Measurements from ENCODE around the gene RXFP3.

RXFP3 gene

GRCh38 chr5:33921002-33921401, 15.2 kb upstream of the RXFP3 start:
- TF ChIP-seq ZNF8 (CRISPR knock-in tag; IDR thresholded peaks at IDR 0.05) (no peak), ZNF565 (CRISPR knock-in tag; conservative IDR thresholded peaks at IDR 0.05; ENCODE audit: low read depth) (no peak), ZNF70 (CRISPR knock-in tag; IDR thresholded peaks at IDR 0.05) (no peak), ZFP3 (CRISPR knock-in tag; IDR thresholded peaks at IDR 0.05) (no peak), TOX (CRISPR knock-in tag; IDR thresholded peaks at IDR 0.05; ENCODE audit: borderline replicate concordance) (no peak), ZFP30 (CRISPR knock-in tag; IDR thresholded peaks at IDR 0.05) (no peak), TSHZ2 (CRISPR knock-in tag; IDR thresholded peaks at IDR 0.05) (no peak), PATZ1 (CRISPR knock-in tag; IDR thresholded peaks at IDR 0.05; ENCODE audit: borderline replicate concordance) (no peak), ARNTL (CRISPR knock-in tag; IDR thresholded peaks at IDR 0.05; ENCODE audit: borderline replicate concordance, low read depth) (no peak), ESRRG (CRISPR knock-in tag; IDR thresholded peaks at IDR 0.05) (no peak), BACH2 (CRISPR knock-in tag; IDR thresholded peaks at IDR 0.05; ENCODE audit: borderline replicate concordance) (no peak), ZC3H10 (CRISPR knock-in tag; IDR thresholded peaks at IDR 0.05) (no peak), PPARA (CRISPR knock-in tag; IDR thresholded peaks at IDR 0.05; ENCODE audit: borderline replicate concordance) (no peak)
- TF ChIP-seq, protein P1, sequence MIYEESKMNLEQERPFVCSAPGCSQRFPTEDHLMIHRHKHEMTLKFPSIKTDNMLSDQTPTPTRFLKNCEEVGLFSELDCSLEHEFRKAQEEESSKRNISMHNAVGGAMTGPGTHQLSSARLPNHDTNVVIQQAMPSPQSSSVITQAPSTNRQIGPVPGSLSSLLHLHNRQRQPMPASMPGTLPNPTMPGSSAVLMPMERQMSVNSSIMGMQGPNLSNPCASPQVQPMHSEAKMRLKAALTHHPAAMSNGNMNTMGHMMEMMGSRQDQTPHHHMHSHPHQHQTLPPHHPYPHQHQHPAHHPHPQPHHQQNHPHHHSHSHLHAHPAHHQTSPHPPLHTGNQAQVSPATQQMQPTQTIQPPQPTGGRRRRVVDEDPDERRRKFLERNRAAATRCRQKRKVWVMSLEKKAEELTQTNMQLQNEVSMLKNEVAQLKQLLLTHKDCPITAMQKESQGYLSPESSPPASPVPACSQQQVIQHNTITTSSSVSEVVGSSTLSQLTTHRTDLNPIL (CRISPR knock-in tag; IDR thresholded peaks at IDR 0.05; ENCODE audit: low read depth), result no peak
- no peak for ATAC-seq

- TF ChIP-seq ZFP3 (CRISPR knock-in tag; IDR thresholded peaks at IDR 0.05) (no peak), ZNF565 (CRISPR knock-in tag; conservative IDR thresholded peaks at IDR 0.05; ENCODE audit: low read depth) (no peak), ZNF70 (CRISPR knock-in tag; IDR thresholded peaks at IDR 0.05) (no peak), TSHZ2 (CRISPR knock-in tag; IDR thresholded peaks at IDR 0.05) (no peak), ZFP30 (CRISPR knock-in tag; IDR thresholded peaks at IDR 0.05) (no peak), TOX (CRISPR knock-in tag; IDR thresholded peaks at IDR 0.05; ENCODE audit: borderline replicate concordance) (no peak), CSDC2 (CRISPR knock-in tag; IDR thresholded peaks at IDR 0.05) (no peak), OSR1 (CRISPR knock-in tag; IDR thresholded peaks at IDR 0.05) (no peak), RARB (CRISPR knock-in tag; IDR thresholded peaks at IDR 0.05) (no peak), GLIS3 (CRISPR knock-in tag; IDR thresholded peaks at IDR 0.05) (no peak)
Observed at GRCh38 chr5:33925278-33925677, 10.9 kb upstream of the RXFP3 start.

DNA sequence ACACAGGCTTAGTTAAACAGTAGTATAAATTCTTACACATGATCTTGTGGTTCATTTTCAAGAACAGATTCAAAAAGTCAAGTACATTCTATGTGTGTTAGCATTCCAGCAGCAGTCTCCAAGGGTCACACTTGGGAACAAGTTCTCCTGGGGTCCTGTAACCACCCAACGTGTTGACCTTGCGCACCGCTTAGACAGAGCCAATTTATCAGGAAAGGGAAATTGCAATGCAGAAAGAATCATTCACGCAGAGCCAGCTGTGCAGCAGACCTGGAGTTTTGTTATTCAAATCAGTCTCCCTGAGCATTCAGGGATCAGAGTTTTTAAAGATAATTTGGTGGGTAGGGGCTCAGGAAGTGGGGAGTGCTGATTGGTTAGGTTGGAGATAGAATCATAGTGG, 8.5 kb upstream of the RXFP3 start:
- TF ChIP-seq, protein P2, sequence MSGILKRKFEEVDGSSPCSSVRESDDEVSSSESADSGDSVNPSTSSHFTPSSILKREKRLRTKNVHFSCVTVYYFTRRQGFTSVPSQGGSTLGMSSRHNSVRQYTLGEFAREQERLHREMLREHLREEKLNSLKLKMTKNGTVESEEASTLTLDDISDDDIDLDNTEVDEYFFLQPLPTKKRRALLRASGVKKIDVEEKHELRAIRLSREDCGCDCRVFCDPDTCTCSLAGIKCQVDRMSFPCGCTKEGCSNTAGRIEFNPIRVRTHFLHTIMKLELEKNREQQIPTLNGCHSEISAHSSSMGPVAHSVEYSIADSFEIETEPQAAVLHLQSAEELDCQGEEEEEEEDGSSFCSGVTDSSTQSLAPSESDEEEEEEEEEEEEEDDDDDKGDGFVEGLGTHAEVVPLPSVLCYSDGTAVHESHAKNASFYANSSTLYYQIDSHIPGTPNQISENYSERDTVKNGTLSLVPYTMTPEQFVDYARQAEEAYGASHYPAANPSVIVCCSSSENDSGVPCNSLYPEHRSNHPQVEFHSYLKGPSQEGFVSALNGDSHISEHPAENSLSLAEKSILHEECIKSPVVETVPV (CRISPR knock-in tag; IDR thresholded peaks at IDR 0.05), result no peak
- TF ChIP-seq BACH2 (CRISPR knock-in tag; IDR thresholded peaks at IDR 0.05; ENCODE audit: borderline replicate concordance) (no peak), TCF4 (CRISPR knock-in tag; IDR thresholded peaks at IDR 0.05; ENCODE audit: borderline replicate concordance) (no peak), CSDC2 (CRISPR knock-in tag; IDR thresholded peaks at IDR 0.05) (no peak), ZNF8 (CRISPR knock-in tag; IDR thresholded peaks at IDR 0.05) (no peak), GLIS3 (CRISPR knock-in tag; IDR thresholded peaks at IDR 0.05) (no peak), TOX (CRISPR knock-in tag; IDR thresholded peaks at IDR 0.05; ENCODE audit: borderline replicate concordance) (no peak), PPARA (CRISPR knock-in tag; IDR thresholded peaks at IDR 0.05; ENCODE audit: borderline replicate concordance) (no peak), OSR1 (CRISPR knock-in tag; IDR thresholded peaks at IDR 0.05) (no peak), ISL1 (CRISPR knock-in tag; IDR thresholded peaks at IDR 0.05) (no peak), SNAI2 (CRISPR knock-in tag; IDR thresholded peaks at IDR 0.05) (no peak), ZNF70 (CRISPR knock-in tag; IDR thresholded peaks at IDR 0.05) (no peak)
- TF ChIP-seq, protein P3, sequence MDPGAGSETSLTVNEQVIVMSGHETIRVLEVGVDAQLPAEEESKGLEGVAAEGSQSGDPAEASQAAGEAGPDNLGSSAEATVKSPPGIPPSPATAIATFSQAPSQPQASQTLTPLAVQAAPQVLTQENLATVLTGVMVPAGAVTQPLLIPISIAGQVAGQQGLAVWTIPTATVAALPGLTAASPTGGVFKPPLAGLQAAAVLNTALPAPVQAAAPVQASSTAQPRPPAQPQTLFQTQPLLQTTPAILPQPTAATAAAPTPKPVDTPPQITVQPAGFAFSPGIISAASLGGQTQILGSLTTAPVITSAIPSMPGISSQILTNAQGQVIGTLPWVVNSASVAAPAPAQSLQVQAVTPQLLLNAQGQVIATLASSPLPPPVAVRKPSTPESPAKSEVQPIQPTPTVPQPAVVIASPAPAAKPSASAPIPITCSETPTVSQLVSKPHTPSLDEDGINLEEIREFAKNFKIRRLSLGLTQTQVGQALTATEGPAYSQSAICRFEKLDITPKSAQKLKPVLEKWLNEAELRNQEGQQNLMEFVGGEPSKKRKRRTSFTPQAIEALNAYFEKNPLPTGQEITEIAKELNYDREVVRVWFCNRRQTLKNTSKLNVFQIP (CRISPR knock-in tag; IDR thresholded peaks at IDR 0.05; ENCODE audit: borderline replicate concordance, low read depth), result no peak
- ATAC-seq, result no peak

More at GRCh38 chr5:33925278-33925677, 10.9 kb upstream of the RXFP3 start:
- ATAC-seq, result no peak

Data from SK-N-SH treated with all-trans-retinoic acid at 6 μM for 48 hours (cell line).